GM12873 (cell line): ENCODE measurements around the gene LGR4.

Experiments used
- TF ChIP-seq, protein P1 (sequence below): IDR thresholded peaks from 2 replicates; pipeline ENCODE4 v1.5.1; 2012; ENCODE audit warnings: low read depth, mild to moderate bottlenecking, moderate library complexity, low read length, control low read depth; ENCODE audit not compliant: insufficient read depth; ENCODE audit errors: missing control alignments

The LGR4 gene

GRCh38 chr11:27420217-27420616 lies 52.4 kb downstream of the LGR4 start:
- TF ChIP-seq, protein P1, sequence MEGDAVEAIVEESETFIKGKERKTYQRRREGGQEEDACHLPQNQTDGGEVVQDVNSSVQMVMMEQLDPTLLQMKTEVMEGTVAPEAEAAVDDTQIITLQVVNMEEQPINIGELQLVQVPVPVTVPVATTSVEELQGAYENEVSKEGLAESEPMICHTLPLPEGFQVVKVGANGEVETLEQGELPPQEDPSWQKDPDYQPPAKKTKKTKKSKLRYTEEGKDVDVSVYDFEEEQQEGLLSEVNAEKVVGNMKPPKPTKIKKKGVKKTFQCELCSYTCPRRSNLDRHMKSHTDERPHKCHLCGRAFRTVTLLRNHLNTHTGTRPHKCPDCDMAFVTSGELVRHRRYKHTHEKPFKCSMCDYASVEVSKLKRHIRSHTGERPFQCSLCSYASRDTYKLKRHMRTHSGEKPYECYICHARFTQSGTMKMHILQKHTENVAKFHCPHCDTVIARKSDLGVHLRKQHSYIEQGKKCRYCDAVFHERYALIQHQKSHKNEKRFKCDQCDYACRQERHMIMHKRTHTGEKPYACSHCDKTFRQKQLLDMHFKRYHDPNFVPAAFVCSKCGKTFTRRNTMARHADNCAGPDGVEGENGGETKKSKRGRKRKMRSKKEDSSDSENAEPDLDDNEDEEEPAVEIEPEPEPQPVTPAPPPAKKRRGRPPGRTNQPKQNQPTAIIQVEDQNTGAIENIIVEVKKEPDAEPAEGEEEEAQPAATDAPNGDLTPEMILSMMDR = no peak

- TF ChIP-seq, protein P1 = no peak
These were observed 54.2 kb downstream of the LGR4 start for GRCh38 chr11:27418356-27418755.

DNA sequence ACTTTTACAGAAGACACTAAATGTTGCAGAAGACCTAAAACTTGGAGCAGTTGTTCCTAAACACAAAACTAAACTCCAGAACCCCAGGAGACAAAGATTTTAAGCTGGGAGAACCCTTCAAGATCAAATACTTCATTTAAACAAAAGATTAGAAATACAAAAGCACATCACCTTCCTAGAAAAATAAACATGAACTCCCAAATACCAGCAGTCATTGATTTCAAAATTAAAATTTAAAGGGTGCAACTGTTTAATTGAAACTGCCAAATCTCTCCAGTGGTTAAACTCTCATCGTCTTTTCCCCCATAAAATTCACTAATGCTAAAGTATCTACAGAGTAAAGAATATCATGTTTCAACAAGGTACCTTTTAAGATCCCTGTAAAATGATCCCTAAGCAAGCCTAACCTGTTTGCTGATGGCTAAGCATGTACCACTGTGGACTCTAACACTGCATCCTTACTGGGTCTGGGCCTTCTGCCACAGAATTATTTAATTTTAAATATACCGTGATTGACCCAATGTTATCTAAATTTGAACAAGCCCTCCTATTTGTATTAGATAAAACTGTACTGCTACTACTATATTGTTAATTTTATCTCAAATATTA lies 55.9 kb downstream of the LGR4 start:
- TF ChIP-seq, protein P1 = no peak

GRCh38 chr11:27414644-27415043 lies 57.9 kb downstream of the LGR4 start:
- TF ChIP-seq, protein P1 = no peak

- TF ChIP-seq, protein P1 = no peak
These were observed 59.4 kb downstream of the LGR4 start for GRCh38 chr11:27413218-27413617.

- TF ChIP-seq, protein P1 = no peak
These were observed 60.3 kb downstream of the LGR4 start for GRCh38 chr11:27412192-27412691.

DNA sequence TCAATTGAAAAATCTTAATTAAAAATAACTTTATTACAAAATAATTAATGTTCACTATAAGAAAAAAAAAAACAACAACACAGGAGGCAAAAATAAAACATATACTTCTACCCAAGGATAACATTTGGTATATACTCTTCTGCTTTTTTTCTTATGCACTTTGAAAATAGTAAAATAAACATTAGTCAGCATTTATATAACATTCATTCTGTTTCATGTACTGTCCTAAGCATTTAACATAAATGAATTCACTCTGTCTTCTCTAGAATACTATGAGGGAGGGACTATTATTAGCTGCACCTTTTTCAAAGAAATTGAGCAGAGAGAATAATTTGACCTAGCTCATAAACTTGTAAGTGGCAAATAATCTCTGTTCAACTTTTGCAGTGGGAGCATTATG lies 61.3 kb downstream of the LGR4 start:
- TF ChIP-seq, protein P1 = no peak
